Measurements from ENCODE around the gene IL18R1.

DNA sequence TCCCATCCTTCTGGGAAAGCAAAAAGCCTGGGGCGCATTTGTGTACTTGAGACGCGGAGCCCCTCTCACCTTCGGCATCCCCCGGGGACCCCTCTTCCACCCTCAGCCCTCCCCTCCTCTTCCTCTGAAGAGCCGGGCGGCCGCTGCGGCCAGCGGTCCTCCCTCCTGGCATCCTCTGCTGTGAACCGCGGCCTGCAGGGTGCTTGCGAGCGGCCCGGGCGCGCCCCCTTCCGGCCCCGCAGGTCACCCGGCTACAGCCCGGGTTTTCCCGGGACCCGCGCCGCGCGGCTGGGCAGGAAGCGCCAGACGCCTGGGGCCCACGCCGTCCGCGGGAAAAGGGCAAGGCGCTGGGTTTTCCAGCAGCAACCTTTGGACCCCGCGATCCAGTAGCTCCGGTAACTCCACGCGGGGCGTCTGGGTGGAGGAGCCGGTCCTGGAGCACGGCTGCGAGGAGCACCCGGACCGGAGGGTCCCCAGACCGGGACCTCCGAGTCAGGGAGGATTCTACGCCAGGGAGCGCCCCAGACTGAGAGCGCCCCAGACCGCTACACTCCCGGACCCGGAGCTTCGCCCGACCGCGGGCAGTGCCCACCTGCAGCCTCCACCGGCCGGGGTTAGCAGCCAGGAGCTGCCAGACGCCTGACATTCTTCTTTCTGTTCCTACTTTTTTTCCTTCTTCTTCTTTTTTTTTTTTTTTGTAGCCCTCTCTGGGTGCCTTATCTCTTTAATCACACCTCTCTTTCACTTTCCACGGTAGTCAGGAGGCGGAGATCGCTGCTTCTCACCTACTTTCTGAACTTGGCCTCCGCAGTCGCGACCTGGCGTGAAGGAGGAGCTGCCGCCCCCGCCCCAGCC, at the start of gene IL18R1:
- TF ChIP-seq, protein P1, sequence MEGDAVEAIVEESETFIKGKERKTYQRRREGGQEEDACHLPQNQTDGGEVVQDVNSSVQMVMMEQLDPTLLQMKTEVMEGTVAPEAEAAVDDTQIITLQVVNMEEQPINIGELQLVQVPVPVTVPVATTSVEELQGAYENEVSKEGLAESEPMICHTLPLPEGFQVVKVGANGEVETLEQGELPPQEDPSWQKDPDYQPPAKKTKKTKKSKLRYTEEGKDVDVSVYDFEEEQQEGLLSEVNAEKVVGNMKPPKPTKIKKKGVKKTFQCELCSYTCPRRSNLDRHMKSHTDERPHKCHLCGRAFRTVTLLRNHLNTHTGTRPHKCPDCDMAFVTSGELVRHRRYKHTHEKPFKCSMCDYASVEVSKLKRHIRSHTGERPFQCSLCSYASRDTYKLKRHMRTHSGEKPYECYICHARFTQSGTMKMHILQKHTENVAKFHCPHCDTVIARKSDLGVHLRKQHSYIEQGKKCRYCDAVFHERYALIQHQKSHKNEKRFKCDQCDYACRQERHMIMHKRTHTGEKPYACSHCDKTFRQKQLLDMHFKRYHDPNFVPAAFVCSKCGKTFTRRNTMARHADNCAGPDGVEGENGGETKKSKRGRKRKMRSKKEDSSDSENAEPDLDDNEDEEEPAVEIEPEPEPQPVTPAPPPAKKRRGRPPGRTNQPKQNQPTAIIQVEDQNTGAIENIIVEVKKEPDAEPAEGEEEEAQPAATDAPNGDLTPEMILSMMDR (IDR thresholded peaks at IDR 0.05): peak; percentile 77 to 89 (median 84)
- TF ChIP-seq POLR2A (IDR thresholded peaks at IDR 0.05): peak; percentile 71
